ENCODE measurements around the gene GSTK1. TPM values are rescaled to one million over a fixed set of nuclear protein-coding genes. Genes with fewer than 3 reads are reported as not detected.

The GSTK1 gene
- total and polyA plus RNA-seq, 10 of the 15 experiments (the other 5 are each of a cell fraction or from before 2014, with no cell fraction given), result 76.2 to 166 (median 127) TPM

DNA sequence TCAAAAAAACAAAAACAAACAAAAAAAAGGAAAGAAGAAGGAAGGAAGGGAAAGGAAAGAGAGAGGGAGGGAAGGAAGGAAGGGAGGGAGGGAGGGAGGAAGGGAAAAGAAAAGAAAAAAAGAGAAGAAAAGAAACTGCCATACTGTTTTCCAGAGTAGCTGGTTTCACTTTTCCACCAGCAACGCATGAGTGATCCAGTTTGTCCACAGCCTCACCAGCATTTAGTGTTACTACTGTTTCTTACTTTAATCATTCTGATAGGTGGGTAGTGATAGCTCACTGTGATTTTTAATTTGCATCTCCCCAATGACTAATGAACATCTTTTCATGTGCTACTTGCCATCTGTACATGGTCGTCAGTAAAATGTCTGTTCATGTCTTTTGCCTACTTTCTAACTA, 9.6 kb downstream of the GSTK1 start:
- in situ Hi-C loops (cut with MboI) (no loop called here), intact Hi-C loops (cut with micrococcal nuclease; ENCODE audit: unreplicated experiment) (no loop called here)
- RAD21 ChIA-PET (ENCODE audit: unreplicated experiment), result no interaction called here
- Histone ChIP-seq H3K4me1 (ENCODE audit: control insufficient read depth, insufficient read depth, low read length) (no peaks in the 10 kb centered on the region), H3K27me3 (replicated peaks in 1 of 2; ENCODE audit: control insufficient read depth in 2 of 2, insufficient read depth in 2 of 2, low read length in 1 of 2) (no peaks in the 10 kb centered on the region), H4K20me1 (ENCODE audit: control insufficient read depth, insufficient read depth) (no peaks in the 10 kb centered on the region), H3K9ac (ENCODE audit: control insufficient read depth, insufficient read depth, low read length) (no peak overlapping the region), H3K4me2 (ENCODE audit: control insufficient read depth, insufficient read depth) (no peak overlapping the region), H2AFZ (ENCODE audit: control insufficient read depth, low read depth, low read length) (no peak overlapping the region), H3K36me3 (ENCODE audit: control insufficient read depth in 2 of 2, insufficient read depth in 2 of 2, low read length in 1 of 2) (peaks cover 4 to 5% of the 10 kb centered on the region in 2 experiments), H3K27ac (ENCODE audit: control insufficient read depth, insufficient read depth) (no peak overlapping the region), H3K9me3 (replicated peaks; ENCODE audit: control insufficient read depth, insufficient read depth, low read length) (no peaks in the 10 kb centered on the region), H3K79me2 (ENCODE audit: control insufficient read depth, insufficient read depth, low read length) (no peaks in the 10 kb centered on the region), H3K4me3 (no peak overlapping the region)
- FAIRE-seq, result no peak
- CTCF ChIA-PET, result interaction anchor here (1.3 to 2.4 kb wide), 2 partner anchors 11 to 33 kb away, joined by 7 read pairs; no protein-coding TSS in a partner anchor
- SMC1A ChIA-PET (ENCODE audit: uncharacterized antibody, unreplicated experiment), result no interaction called here
- POLR2A ChIA-PET, result no interaction called here
- TF ChIP-seq DPF2 (IDR thresholded peaks at IDR 0.05), result no peak
- BruUV-seq (replicated peaks), result no TSS peak
- no peak for ATAC-seq
- no peak for DNase-seq (ENCODE audit: low read depth, low spot score)
- 75% methylated on average over 2 of the region's 2 CpGs for WGBS (ENCODE audit: insufficient coverage, insufficient replicate concordance, low lambda C conversion rate, missing lambda C conversion rate)

GRCh38 chr7:143279186-143280098, 16.2 kb downstream of the GSTK1 start:
- Histone ChIP-seq H3K9ac (ENCODE audit: control insufficient read depth, insufficient read depth, low read length) (no peak overlapping the region), H3K36me3 (ENCODE audit: control insufficient read depth in 2 of 2, insufficient read depth in 2 of 2, low read length in 1 of 2) (no peaks in the 10 kb centered on the region), H3K4me1 (ENCODE audit: control insufficient read depth, insufficient read depth, low read length) (peaks cover 7% of the 10 kb centered on the region), H3K79me2 (ENCODE audit: control insufficient read depth, insufficient read depth, low read length) (no peaks in the 10 kb centered on the region), H3K27me3 (replicated peaks in 1 of 2; ENCODE audit: control insufficient read depth in 2 of 2, insufficient read depth in 2 of 2, low read length in 1 of 2) (no peaks in the 10 kb centered on the region), H3K4me3 (no peak overlapping the region), H4K20me1 (ENCODE audit: control insufficient read depth, insufficient read depth) (no peaks in the 10 kb centered on the region), H2AFZ (ENCODE audit: control insufficient read depth, low read depth, low read length) (peak overlapping the region; percentile 69), H3K4me2 (ENCODE audit: control insufficient read depth, insufficient read depth) (peak overlapping the region; percentile 17; the same call in 1 of the 2 replicates), H3K27ac (ENCODE audit: control insufficient read depth, insufficient read depth) (no peak overlapping the region), H3K9me3 (replicated peaks; ENCODE audit: control insufficient read depth, insufficient read depth, low read length) (no peaks in the 10 kb centered on the region)
- ChIA-PET SMC1A (ENCODE audit: uncharacterized antibody, unreplicated experiment) (interaction anchor here (0.9 to 1.5 kb wide), 7 partner anchors 9 to 49 kb away, joined by 3 to 6 read pairs (median 4); partner anchors contain the start of genes CASP2 and GSTK1), CTCF (interaction anchor here (0.6 to 2.3 kb wide), 14 partner anchors 9 to 137 kb away, joined by 3 to 12 read pairs (median 4); partner anchors contain the start of genes CASP2 and GSTK1), POLR2A (interaction anchor here (0.6 to 1.5 kb wide), 3 partner anchors 9 to 16 kb away, joined by 3 to 7 read pairs (median 4); partner anchors contain the start of genes CASP2 and GSTK1), RAD21 (ENCODE audit: unreplicated experiment) (interaction anchor here (1.2 to 1.3 kb wide), 2 partner anchors 16 to 39 kb away, joined by 3 to 5 read pairs; partner anchors contain the start of gene GSTK1)
- no peak for DNase-seq (ENCODE audit: low read depth, low spot score)
- in situ Hi-C loops (cut with MboI) (no loop called here), intact Hi-C loops (cut with micrococcal nuclease; ENCODE audit: unreplicated experiment) (no loop called here)
- TF ChIP-seq ATF3 (IDR thresholded peaks at IDR 0.05; ENCODE audit: borderline replicate concordance, extremely low read depth, low read depth, low read length) (no peak), BMI1 (IDR thresholded peaks at IDR 0.05; ENCODE audit: borderline replicate concordance) (peak; percentile 32; the same call in 1 of the 2 replicates)
- TF ChIP-seq, protein P1, sequence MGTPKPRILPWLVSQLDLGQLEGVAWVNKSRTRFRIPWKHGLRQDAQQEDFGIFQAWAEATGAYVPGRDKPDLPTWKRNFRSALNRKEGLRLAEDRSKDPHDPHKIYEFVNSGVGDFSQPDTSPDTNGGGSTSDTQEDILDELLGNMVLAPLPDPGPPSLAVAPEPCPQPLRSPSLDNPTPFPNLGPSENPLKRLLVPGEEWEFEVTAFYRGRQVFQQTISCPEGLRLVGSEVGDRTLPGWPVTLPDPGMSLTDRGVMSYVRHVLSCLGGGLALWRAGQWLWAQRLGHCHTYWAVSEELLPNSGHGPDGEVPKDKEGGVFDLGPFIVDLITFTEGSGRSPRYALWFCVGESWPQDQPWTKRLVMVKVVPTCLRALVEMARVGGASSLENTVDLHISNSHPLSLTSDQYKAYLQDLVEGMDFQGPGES (IDR thresholded peaks at IDR 0.05), result no peak
- WGBS (ENCODE audit: insufficient coverage, insufficient replicate concordance, low lambda C conversion rate, missing lambda C conversion rate), result 59% methylated on average over 8 of the region's 8 CpGs
- ATAC-seq, result peak; percentile 57
- BruUV-seq (replicated peaks), result no TSS peak
- FAIRE-seq, result peak; percentile 59
